Measurements from ENCODE around the gene DBN1. TPM values are rescaled to one million over a fixed set of nuclear protein-coding genes. Genes with fewer than 3 reads are reported as not detected.

Gene DBN1
- total RNA-seq, 2 donors from 2014 or later = 11.8 to 18.8 TPM

GRCh38 chr5:177465044-177465443 is 8.4 kb downstream of the DBN1 start:
- intact Hi-C loops (cut with DNase I, micrococcal nuclease) = no loop called here
- DNase-seq (no peak), ATAC-seq (no peak)

GRCh38 chr5:177462021-177462670 is 11.3 kb downstream of the DBN1 start:
- intact Hi-C loops (cut with DNase I, micrococcal nuclease) = no loop called here
- DNase-seq = no peak
- no peak for ATAC-seq

DNA sequence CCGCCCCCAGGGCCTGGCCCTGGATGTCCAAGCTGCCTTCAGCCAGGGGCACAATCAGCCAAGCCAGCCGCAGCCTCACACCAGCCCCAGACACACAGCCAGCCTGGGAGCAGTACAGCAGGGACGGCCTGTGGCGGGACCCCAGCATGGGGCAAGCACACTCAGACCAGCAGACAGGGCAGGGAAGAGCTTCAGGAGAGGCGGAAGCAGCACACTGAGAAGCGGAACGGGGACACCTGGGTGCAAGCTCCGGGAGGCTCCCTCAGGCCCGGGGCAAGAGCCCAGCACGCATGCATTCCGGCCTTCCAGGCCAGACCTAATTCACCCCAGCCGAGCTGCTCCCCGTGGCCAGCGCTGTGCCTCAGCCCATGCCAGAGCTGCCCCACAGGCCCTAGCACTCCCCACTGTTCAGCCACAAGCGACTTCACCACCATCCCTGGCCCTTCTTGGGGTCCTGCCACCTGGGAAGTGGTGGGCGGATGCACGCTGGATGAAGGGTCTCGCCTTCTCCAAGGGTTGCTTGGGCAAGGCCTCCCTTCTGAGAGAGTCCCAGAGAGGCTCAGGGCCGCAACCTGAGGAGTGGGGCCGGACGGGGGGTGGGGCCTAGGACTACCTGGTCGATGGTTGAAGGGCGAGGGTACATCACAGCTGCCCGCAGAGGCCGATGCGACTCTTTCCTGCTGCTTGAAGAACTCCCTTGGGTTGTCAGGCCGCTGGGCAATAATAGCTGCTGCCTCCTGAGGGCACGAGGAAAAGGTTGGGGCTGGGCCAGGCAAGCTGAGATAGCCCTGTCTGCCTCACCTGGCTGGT is 13.4 kb downstream of the DBN1 start:
- intact Hi-C loops (cut with DNase I, micrococcal nuclease) = no loop called here
- ATAC-seq (no peak), DNase-seq (no peak)

DNA sequence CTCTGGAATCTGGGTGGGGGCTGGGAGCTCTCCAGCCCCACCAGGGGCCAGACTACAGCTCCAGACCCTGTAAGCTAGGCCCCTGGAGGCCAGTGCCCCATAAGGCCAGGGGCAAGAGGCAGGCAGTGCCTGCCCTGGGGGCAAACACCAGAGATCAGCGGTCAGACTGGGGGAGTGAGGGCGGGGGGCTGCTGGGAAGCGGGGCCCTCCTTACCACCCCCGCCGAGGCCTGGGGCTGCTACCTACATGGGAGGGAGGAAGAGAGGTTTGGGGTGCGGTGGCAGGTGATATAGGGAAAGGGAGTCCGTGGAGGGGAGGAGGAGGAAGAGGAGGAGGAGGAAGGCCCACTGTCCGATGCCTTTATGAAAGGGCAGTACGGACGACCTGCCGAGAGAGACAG is 14.1 kb downstream of the DBN1 start:
- intact Hi-C loops (cut with DNase I, micrococcal nuclease) = no loop called here
- ATAC-seq (no peak), DNase-seq (no peak)

DNA sequence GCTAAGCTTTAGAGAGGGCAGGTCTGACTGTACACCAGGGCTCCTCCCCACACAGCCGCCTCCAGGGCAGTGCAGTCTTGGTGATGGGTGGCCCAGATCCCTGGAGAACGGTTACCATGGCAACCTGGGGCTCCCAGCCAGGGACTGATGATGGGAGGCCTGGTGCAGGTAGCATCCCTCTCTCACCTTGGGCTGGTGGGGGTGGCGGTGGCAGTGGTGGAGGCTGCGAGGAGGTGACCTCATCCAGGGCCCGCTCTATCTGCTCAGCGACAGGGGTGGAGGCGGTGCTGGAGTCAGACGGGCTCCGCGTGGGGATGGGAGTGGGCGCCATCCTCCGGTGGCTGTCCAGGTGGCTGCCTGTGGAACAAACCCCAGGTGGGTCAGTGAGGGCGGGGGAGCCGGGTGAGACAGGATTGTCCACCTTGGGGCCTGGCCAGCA is 14.5 kb downstream of the DBN1 start:
- DNase-seq = no peak
- no peak for ATAC-seq
- intact Hi-C loops (cut with DNase I, micrococcal nuclease) = no loop called here

- no peak for ATAC-seq
- no peak for DNase-seq
- intact Hi-C loops (cut with DNase I, micrococcal nuclease) = no loop called here
Measured at GRCh38 chr5:177457852-177458681, 15.4 kb downstream of the DBN1 start.

- intact Hi-C loops (cut with DNase I, micrococcal nuclease) = no loop called here
- peak; percentile 67 to 88 for DNase-seq
- ATAC-seq = peak; percentile 51
Measured at GRCh38 chr5:177456976-177457851, 16.2 kb downstream of the DBN1 start.

DNA sequence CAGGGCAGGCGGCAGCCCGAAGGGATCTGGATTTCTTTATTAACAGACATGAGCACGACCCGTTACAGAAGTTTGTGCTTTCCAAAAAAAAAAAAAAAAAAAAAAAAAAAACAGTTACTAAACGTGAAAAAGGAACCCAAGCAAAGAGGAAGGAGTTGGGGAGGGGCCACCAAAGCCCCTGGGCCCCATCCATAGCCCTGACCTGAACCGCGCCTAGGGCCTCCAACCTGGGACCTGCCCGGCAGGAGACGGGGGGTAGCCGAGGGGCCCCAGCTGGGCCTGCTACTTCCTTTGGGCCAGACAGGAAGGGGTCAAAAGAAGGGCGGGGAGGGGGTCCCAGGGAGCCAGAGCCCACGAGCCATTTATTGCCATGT is 16.9 kb downstream of the DBN1 start:
- intact Hi-C loops (cut with DNase I, micrococcal nuclease) = no loop called here
- ATAC-seq (no peak), DNase-seq (no peak)

GRCh38 chr5:177455661-177456590 is 17.5 kb downstream of the DBN1 start:
- intact Hi-C loops (cut with DNase I, micrococcal nuclease) = no loop called here
- DNase-seq (peak; percentile 89 to 98), ATAC-seq (peak; percentile 60)

DNA sequence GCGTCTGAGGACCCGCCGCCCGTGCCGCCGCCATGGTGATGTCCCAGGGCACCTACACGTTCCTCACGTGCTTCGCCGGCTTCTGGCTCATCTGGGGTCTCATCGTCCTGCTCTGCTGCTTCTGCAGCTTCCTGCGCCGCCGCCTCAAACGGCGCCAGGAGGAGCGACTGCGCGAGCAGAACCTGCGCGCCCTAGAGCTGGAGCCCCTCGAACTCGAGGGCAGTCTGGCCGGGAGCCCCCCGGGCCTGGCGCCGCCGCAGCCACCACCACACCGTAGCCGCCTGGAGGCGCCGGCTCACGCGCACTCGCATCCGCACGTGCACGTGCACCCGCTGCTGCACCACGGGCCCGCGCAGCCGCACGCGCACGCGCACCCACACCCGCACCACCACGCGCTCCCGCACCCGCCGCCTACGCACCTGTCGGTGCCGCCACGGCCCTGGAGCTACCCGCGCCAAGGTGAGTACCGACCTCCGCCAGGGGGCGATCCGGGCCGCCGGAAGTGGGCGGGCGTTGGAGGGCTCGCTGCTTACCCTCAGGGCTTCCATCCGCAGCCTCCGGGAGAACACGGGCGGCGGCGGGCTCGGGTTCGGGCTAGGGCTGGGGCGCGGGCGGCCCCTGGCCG is 18.3 kb downstream of the DBN1 start:
- intact Hi-C loops (cut with DNase I, micrococcal nuclease) = no loop called here
- peak; percentile 63 for ATAC-seq
- DNase-seq = peak; percentile 83 to 92

DNA sequence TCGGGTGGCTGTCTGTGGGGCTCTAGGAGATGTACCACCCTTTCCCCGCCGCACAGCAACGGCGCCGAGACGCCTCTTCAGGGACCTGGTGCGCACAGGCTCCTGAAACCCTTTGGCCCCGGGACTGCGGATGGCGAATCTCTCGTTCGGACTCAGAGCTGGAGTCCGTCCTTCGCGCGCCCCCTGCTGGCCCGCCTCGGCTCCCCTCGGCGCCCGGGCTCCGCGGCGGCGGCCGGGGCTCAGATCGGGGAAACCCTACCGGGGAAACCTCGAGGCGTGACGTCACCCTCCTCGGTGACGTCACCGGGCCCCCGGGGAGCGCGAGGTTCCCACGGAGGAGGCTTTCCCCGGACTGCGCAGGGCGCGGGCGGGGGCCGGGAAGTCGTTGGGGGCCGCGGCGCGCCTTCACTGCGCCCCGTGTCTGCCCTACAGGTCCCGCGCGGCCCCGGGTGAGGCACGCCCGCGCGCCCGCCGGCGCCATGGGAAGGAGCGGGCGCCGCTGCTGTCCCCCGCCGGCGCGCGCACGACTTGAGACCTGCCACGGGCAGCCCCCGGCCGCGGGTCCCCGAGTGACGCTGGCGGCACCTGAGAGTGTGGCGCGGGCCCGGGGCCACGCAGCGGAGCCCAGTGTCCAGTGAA is 18.9 kb downstream of the DBN1 start:
- peak; percentile 63 for ATAC-seq
- peak; percentile 88 to 97 for DNase-seq
- intact Hi-C loops (cut with DNase I, micrococcal nuclease) = loop anchor here (5.0 kb wide), 3 partner anchors 52 to 137 kb away; partner anchors contain the start of gene PFN3 (in 1 of the 2)

DNA sequence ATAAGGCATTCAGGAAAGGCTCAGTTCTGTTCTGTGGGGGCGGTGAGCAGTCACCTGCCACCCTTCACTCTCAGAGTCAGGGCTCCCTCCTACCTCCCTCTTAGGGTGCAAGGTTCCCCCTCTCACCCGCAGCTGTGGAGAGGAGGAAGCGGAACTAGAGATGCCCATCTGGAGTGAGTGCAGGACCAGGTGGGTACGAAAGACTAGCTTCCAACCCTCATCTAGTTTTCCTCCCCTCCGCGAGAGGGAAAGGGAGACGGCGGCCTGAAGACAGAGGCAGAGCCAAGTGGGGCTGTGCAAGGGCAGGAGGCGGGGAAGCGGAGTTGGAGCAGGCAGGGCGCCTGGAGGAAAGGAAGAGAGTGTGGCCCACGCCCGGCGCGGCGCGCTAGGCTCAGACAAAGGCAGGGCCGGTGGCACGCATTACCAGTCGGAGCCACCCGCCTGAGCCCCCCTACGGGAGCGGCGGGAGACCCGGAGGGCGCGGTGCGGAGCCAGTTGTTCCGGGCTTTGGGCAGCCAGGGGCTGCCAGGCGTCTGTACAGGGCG is 19.5 kb downstream of the DBN1 start:
- ATAC-seq (no peak), DNase-seq (peak in 1 of 2 donors; percentile 59)
- intact Hi-C loops (cut with DNase I, micrococcal nuclease) = loop anchor here (5.0 kb wide), 3 partner anchors 52 to 137 kb away; partner anchors contain the start of gene PFN3 (in 1 of the 2)

- intact Hi-C loops (cut with DNase I, micrococcal nuclease) = loop anchor here (5.0 kb wide), 3 partner anchors 51 to 136 kb away; partner anchors contain the start of gene PFN3 (in 1 of the 2)
Measured at GRCh38 chr5:177452688-177453638, 20.5 kb downstream of the DBN1 start.

DNA sequence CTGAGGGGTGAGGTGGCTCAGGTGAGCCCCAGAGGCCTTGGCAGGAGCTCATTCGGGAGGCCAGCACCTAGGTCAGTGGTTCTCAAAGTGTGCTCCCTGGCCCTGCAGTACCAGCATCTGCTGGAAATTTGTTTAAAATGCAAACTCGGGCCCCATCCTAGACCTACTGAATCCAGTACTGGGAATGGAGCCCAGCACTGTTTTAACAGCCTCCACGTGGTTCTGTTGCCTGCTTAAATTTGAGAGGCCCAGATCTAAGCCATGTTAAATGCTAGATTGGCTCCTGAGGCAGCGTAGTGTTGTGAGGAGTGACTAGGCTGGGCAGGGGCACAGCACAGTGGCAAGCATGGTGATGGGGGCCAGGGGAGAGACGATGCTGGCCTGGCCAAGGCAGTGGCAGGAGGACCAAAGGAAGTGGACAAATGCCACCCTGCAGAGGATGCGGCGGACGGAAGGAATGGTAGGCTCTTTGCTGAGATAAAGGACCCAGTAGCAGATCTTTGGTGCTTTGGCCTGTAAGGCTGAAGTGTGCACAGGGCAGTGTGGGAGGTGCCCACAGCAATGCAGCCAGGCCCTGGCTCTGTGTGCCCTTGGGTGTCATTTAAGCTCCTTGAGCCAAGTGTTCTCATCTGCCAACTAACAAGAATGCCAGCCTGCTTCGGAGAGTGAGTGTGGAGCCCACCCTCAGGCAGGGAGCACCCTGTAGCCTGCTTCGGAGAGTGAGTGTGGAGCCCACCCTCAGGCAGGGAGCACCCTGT is 22.6 kb downstream of the DBN1 start:
- ATAC-seq (no peak), DNase-seq (no peak)
- intact Hi-C loops (cut with DNase I, micrococcal nuclease) = loop anchor here (5.0 kb wide), 3 partner anchors 49 to 134 kb away; partner anchors contain the start of gene PFN3 (in 1 of the 2)

More at GRCh38 chr5:177452688-177453638, 20.5 kb downstream of the DBN1 start:
- DNase-seq (no peak), ATAC-seq (no peak)
